Endothelial cell of umbilical vein (primary cell): ENCODE results near the gene C7. TPM values are rescaled to one million over a fixed set of nuclear protein-coding genes. Genes with fewer than 3 reads are reported as not detected.

Experiments
- BruUV-seq: library from RNA; stranded (reverse); fragments of 400-500 nt; replicated peaks from 2 replicates; lab custom pipeline; 2021; lab: Mats Ljungman, UMichigan
- CTCF ChIA-PET: fragments of 300-600, 350-600 bp; sonication (Branson Sonifier 250); formaldehyde crosslinking; loops from one replicate; lab custom pipeline; 2021; ENCODE audit warnings: antibody characterized with exemption, inconsistent platforms; lab: Charles Lee
- POLR2A ChIA-PET: fragments of 300-600, 350-600 bp; sonication (Branson Sonifier 250); formaldehyde crosslinking; loops from one replicate; lab custom pipeline; 2021; ENCODE audit warnings: antibody characterized with exemption, inconsistent platforms; lab: Charles Lee
- DNase-seq: peaks from one replicate; pipeline ENCODE4 v3.0.0-alpha.2; 2011; ENCODE audit warnings: low read depth, low spot score
- FAIRE-seq: peaks from 2 replicates; lab custom pipeline; 2011; peaks lifted over from hg19 to GRCh38; lab: Jason Lieb, UNC
- H2AFZ ChIP-seq: 2 replicates; pipeline ENCODE4 v1.6.0; 2012; ENCODE audit warnings: low read depth, low read length, control low read depth, inconsistent platforms
- H3K27ac ChIP-seq: 2 replicates; pipeline ENCODE4 v1.5.1; 2011; ENCODE audit warnings: low read depth, mild to moderate bottlenecking, control low read depth, low read length, moderate library complexity; ENCODE audit not compliant: insufficient read depth
- H3K27me3 ChIP-seq, 2 experiments: 2 replicates each; pipeline versions ENCODE4 v1.6.0 to v1.6.1; 2011; ENCODE audit warnings: low read length in 2 of 2, mixed read lengths in 1 of 2; ENCODE audit not compliant: control insufficient read depth in 2 of 2, insufficient read depth in 2 of 2
- H3K36me3 ChIP-seq, 2 experiments: 2 replicates in 1 of 2; 3 replicates in 1 of 2; pipeline ENCODE4 v1.5.1; 2011; ENCODE audit warnings: low read length in 2 of 2, mild to moderate bottlenecking in 1 of 2, moderate library complexity in 1 of 2; ENCODE audit not compliant: control insufficient read depth in 2 of 2, insufficient read depth in 2 of 2; ENCODE audit errors: extremely low read depth in 1 of 2
- H3K4me1 ChIP-seq: 3 replicates; pipeline ENCODE4 v1.5.1; 2011; ENCODE audit warnings: mild to moderate bottlenecking, low read length; ENCODE audit not compliant: control insufficient read depth, insufficient read depth; ENCODE audit errors: extremely low read depth
- H3K4me2 ChIP-seq: 2 replicates; pipeline ENCODE4 v1.6.1; 2011; ENCODE audit warnings: low read length, control low read depth, mixed read lengths; ENCODE audit not compliant: insufficient read depth
- H3K4me3 ChIP-seq, 3 experiments: fragments of 200-600 bp in 1 of 3; sonication (generic), shearing (Covaris generic) in 1 of 3; replicated peaks in 1 of 3; 2 replicates each; pipeline ENCODE4 v1.5.1; 2011 to 2016; ENCODE audit warnings: control low read depth in 3 of 3, low read length in 3 of 3, mild to moderate bottlenecking in 2 of 3, inconsistent platforms in 1 of 3, low read depth in 1 of 3, moderate library complexity in 1 of 3; ENCODE audit not compliant: insufficient read depth in 1 of 3
- H3K79me2 ChIP-seq: 2 replicates; pipeline ENCODE4 v1.6.0; 2012; ENCODE audit warnings: low read length, inconsistent platforms; ENCODE audit not compliant: control insufficient read depth, insufficient read depth
- H3K9ac ChIP-seq: replicated peaks from 2 replicates; pipeline ENCODE3; 2011; ENCODE audit warnings: low read length, control low read depth; ENCODE audit not compliant: insufficient read depth; ENCODE audit errors: extremely low read depth
- H3K9me1 ChIP-seq: replicated peaks from 3 replicates; pipeline ENCODE4 v1.6.0; 2011; ENCODE audit warnings: mild to moderate bottlenecking, low read length; ENCODE audit not compliant: control insufficient read depth, insufficient read depth; ENCODE audit errors: extremely low read depth
- H3K9me3 ChIP-seq: replicated peaks from 2 replicates; pipeline ENCODE4 v1.5.1; 2012; ENCODE audit warnings: low read length, inconsistent platforms; ENCODE audit not compliant: control insufficient read depth, insufficient read depth
- H4K20me1 ChIP-seq: replicated peaks from 2 replicates; pipeline ENCODE3; 2011; ENCODE audit warnings: mild to moderate bottlenecking, low read length; ENCODE audit not compliant: control insufficient read depth, insufficient read depth; ENCODE audit errors: extremely low read depth
- JUN ChIP-seq: IDR thresholded peaks from 2 replicates; pipeline ENCODE4 v1.6.1; 2011; ENCODE audit warnings: borderline replicate concordance, low read depth; ENCODE audit not compliant: insufficient read length, insufficient read depth
- POLR2AphosphoS5 ChIP-seq: IDR thresholded peaks from 2 replicates; pipeline ENCODE4 v1.6.1; 2012; ENCODE audit warnings: low read depth, mild to moderate bottlenecking, control low read depth, low read length, moderate library complexity; ENCODE audit not compliant: insufficient read depth
- dilution Hi-C: fragments of 300-500 bp; cut with MboI; formaldehyde crosslinking; loops from one replicate; pipeline ENCODE4 v1.15.0; 2019; ENCODE audit warnings: low sequenced_read_pairs; ENCODE audit not compliant: extremely low pct_ligation_motif_present
- intact Hi-C: fragments of 100-400 bp; cut with micrococcal nuclease; formaldehyde crosslinking; loops from one replicate; pipeline ENCODE4 v1.10.0; 2022
- polyA plus RNA-seq, 4 experiments: library from polyadenylated mRNA; depleted of rRNA in 3 of 4; stranded (reverse) in 3 of 4; unstranded in 1 of 4; fragments of >200 nt; gene quantifications; 2 replicates each; pipeline versions ENCODE4 v1.2.1 to v1.2.3, GENCODE V29; 2011 to 2012; ENCODE audit warnings: missing spikeins in 1 of 4
- total RNA-seq: library from RNA; stranded (reverse); gene quantifications from 2 replicates; pipeline ENCODE4 v1.2.3, GENCODE V29; 2021

Gene C7
- total and polyA plus RNA-seq, 2 donors (not counting 3 experiments of a cell fraction or from before 2014, with no cell fraction given): 0.08 to 0.29 TPM

DNA sequence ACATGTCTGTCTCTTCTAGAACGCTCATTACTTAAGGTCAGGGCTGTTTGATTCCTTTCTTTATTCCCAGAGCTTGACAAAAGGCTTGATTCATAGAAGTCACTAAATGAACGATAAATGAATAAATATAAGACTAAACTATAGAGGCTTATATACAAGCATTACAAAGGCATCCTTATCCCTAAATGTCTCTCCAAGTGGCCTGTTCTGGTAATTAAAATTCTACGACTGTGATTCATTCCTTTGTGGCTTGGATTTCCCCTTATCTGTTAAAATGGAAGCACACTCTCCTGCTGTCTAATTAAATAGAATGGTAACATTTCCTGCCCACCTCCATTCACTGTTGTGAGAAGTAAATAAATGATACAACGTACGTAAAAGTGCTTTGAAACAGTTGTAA, 49.5 kb downstream of the C7 start:
- CTCF ChIA-PET: no interaction called here
- H2AFZ ChIP-seq: no peak overlapping the region
- no peaks in the 10 kb centered on the region for H3K9me1 ChIP-seq
- H3K4me1 ChIP-seq: no peaks in the 10 kb centered on the region
- BruUV-seq: no TSS peak
- dilution Hi-C loops: no loop called here
- DNase-seq (no peak), FAIRE-seq (no peak)
- H3K36me3 ChIP-seq: no peaks in the 10 kb centered on the region
- no peak overlapping the region for H3K9ac ChIP-seq
- H3K27ac ChIP-seq: no peak overlapping the region
- POLR2A ChIA-PET: no interaction called here
- H3K27me3 ChIP-seq: no peaks in the 10 kb centered on the region
- no peak overlapping the region for H3K4me3 ChIP-seq
- no peak for TF ChIP-seq JUN
- no peaks in the 10 kb centered on the region for H3K79me2 ChIP-seq
- H4K20me1 ChIP-seq: no peaks in the 10 kb centered on the region
- H3K4me2 ChIP-seq: no peak overlapping the region
- intact Hi-C loops: no loop called here
- no peaks in the 10 kb centered on the region for H3K9me3 ChIP-seq

DNA sequence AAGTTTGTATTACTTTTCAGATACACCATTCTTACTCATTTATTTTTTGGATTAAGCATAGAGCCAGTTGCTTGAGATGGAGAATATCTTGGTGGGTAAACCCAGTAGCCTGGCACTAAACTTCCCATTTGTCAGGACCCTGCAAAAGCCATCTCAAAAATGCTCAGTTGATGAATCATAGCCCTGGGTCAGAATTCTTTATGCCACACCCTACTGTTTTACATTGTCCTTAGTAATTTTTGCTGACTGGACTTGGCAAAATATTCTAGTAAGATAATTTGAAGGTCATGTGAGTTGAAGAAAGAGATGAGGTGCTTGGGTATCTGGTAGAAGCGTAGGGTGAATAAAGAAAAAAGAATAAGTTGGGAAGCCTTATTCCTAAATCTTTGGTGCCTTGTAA, 50.7 kb downstream of the C7 start:
- Histone ChIP-seq H3K36me3 (no peaks in the 10 kb centered on the region), H3K9me3 (no peaks in the 10 kb centered on the region), H3K9me1 (no peaks in the 10 kb centered on the region), H3K4me3 (no peak overlapping the region), H3K27ac (no peak overlapping the region), H3K9ac (no peak overlapping the region), H3K79me2 (no peaks in the 10 kb centered on the region), H3K27me3 (no peaks in the 10 kb centered on the region), H3K4me2 (no peak overlapping the region), H2AFZ (no peak overlapping the region), H4K20me1 (no peaks in the 10 kb centered on the region), H3K4me1 (no peaks in the 10 kb centered on the region)
- FAIRE-seq (no peak), DNase-seq (no peak)
- intact Hi-C loops: no loop called here
- no peak for TF ChIP-seq POLR2AphosphoS5
- no TSS peak for BruUV-seq
- CTCF ChIA-PET: no interaction called here
- dilution Hi-C loops: no loop called here
- POLR2A ChIA-PET: no interaction called here
